GM18873 (cell line): ENCODE measurements around the gene XPNPEP1.

Experiments used
- ATAC-seq: cut with Tn5 transposase; IDR thresholded peaks from one replicate; pipeline ENCODE4 v1.9.1; 2021; ENCODE audit warnings: mild to moderate bottlenecking, moderate library complexity, moderate number of reproducible peaks; ENCODE audit not compliant: unreplicated experiment, low FRiP score

The XPNPEP1 gene

GRCh38 chr10:109875828-109876821 is 47.2 kb downstream of the XPNPEP1 start:
- ATAC-seq, result no peak

- no peak for ATAC-seq
Observed at GRCh38 chr10:109875151-109875568, 48.2 kb downstream of the XPNPEP1 start.

GRCh38 chr10:109871476-109871875 is 51.8 kb downstream of the XPNPEP1 start:
- no peak for ATAC-seq

GRCh38 chr10:109866995-109867635 is 56.2 kb downstream of the XPNPEP1 start:
- ATAC-seq, result no peak

- no peak for ATAC-seq
Observed at GRCh38 chr10:109866168-109866994, 56.9 kb downstream of the XPNPEP1 start.

GRCh38 chr10:109863775-109864174 is 59.5 kb downstream of the XPNPEP1 start:
- no peak for ATAC-seq

GRCh38 chr10:109862738-109863137 is 60.6 kb downstream of the XPNPEP1 start:
- no peak for ATAC-seq

GRCh38 chr10:109862041-109862440 is 61.3 kb downstream of the XPNPEP1 start:
- ATAC-seq, result no peak

GRCh38 chr10:109861081-109861480 is 62.2 kb downstream of the XPNPEP1 start:
- no peak for ATAC-seq

- ATAC-seq, result no peak
Observed at GRCh38 chr10:109859221-109859620, 64.1 kb downstream of the XPNPEP1 start.

GRCh38 chr10:109855746-109856145 is 67.6 kb downstream of the XPNPEP1 start:
- ATAC-seq, result no peak

GRCh38 chr10:109853921-109854320 is 69.4 kb downstream of the XPNPEP1 start:
- ATAC-seq, result no peak

GRCh38 chr10:109852475-109853037 is 70.8 kb downstream of the XPNPEP1 start:
- ATAC-seq, result no peak

GRCh38 chr10:109851616-109852474 is 71.5 kb downstream of the XPNPEP1 start:
- ATAC-seq, result no peak

- no peak for ATAC-seq
Observed at GRCh38 chr10:109846832-109847231, 76.5 kb downstream of the XPNPEP1 start.

- ATAC-seq, result no peak
Observed at GRCh38 chr10:109845308-109845707, 78.0 kb downstream of the XPNPEP1 start.

GRCh38 chr10:109838592-109839244 is 84.6 kb downstream of the XPNPEP1 start:
- ATAC-seq, result no peak

- no peak for ATAC-seq
Observed at GRCh38 chr10:109837384-109837783, 85.9 kb downstream of the XPNPEP1 start.

GRCh38 chr10:109835257-109835656 is 88.1 kb downstream of the XPNPEP1 start:
- no peak for ATAC-seq
